HPDE6-E6E7 (cell line): Measurements from ENCODE around the gene SLAMF9.

ENCODE experiments used
- DNase-seq: peaks from one replicate; pipeline ENCODE4 v3.0.0; 2011; ENCODE audit warnings: missing footprints; ENCODE audit errors: extremely low spot score

SLAMF9 gene

DNA sequence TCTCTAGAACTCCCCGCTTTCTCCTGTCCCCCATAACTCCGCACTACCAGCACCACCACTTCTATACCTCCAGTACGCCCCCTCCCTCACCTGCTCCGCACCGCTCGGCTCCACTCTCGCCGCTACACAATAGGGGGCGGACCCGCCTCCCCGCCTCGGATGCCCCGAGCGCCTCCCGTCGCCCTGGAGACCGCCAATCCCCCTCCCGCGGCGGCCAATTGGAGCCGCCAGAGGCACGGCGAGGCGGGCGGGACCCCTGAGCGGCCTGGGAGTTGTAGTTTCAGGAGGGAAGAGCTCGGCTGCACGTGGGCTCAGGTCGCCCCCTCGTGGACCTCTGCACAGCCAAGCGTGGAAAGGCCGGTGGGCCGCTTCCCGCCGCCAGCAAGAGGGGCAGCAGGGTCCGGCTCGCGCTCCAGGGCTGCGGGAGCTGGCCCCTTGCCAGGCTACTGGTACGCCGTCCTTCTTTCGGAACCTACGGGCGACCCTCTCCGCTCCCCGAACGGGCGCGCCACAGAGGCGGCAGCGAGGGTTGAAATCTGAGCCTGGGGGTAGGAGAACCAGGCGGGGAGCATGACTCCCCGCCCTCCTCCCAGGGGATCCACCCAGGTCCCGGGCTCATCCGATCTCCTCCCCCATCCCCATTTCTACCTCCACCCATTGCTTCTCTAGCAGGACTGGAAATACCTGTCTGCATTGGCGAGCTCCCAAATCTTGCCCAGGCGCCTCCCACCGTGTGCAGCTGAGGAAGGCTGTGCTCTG lies 8.4 kb downstream of the SLAMF9 start, which contains the start of gene IGSF9:
Gene IGSF9, minus strand, starts transcription at position 131 of the 759 bp plus-strand sequence. CDS start 2,159 bp downstream, outside the sequence.
- DNase-seq, result peak; percentile 96

GRCh38 chr1:159944623-159945455 lies 9.2 kb downstream of the SLAMF9 start:
- DNase-seq, result no peak

DNA sequence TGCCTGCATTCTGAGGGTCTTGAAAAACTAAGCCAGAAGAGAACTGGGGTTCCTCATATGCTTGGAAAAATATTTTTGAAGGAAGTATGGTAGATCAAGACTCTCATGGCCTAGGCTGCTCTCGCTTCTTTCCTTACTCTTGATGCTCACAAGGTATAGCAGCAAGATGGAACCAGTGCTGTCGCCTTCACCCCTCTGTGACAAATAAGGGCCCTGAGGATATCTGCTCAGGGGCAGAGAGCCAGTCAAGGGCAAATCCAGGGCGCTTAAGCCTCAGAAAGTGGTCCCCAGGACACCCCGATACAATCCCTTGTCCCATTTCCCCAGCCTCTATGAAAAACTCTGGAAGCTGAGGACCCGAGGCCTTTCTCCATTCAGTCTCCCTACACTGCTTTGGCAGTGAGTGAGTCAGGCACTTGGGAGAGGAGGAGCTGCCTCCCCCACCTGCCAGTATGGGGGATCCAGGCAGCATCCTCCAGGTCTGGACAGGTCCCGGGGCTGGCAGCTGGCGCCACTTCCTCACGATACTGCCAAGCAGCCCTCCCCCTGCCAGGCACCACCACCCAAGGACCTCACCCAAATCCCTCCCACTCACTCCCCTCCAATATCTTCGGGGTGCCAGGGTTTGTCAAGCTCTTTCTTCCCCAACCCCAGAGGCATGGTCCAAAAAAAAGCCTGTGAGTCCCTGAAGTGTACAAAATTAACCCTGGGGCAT lies 10.0 kb downstream of the SLAMF9 start:
- no peak for DNase-seq

DNA sequence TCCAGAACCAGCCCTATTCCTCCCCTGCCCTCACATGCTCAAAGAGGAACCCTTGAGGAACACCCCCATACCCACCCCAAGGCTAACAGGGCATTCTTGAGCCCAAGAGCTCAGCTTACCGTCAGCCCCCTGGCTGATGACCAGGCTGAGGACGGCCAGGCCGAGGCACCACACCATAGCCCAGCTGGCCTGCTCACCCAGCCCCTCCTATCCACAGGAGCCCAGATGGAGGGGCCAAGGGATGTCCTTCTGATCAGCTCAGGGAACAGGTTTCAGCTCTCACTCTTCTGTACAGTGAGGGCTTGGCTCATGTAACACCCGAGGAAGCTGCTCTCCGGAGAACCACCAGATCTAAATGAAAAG lies 10.8 kb downstream of the SLAMF9 start:
- DNase-seq, result no peak

GRCh38 chr1:159942632-159943277 lies 11.3 kb downstream of the SLAMF9 start:
- DNase-seq, result no peak

- DNase-seq, result no peak
Observed at GRCh38 chr1:159941591-159942560, 12.2 kb downstream of the SLAMF9 start.

- no peak for DNase-seq
Observed at GRCh38 chr1:159941141-159941540, 12.9 kb downstream of the SLAMF9 start.

DNA sequence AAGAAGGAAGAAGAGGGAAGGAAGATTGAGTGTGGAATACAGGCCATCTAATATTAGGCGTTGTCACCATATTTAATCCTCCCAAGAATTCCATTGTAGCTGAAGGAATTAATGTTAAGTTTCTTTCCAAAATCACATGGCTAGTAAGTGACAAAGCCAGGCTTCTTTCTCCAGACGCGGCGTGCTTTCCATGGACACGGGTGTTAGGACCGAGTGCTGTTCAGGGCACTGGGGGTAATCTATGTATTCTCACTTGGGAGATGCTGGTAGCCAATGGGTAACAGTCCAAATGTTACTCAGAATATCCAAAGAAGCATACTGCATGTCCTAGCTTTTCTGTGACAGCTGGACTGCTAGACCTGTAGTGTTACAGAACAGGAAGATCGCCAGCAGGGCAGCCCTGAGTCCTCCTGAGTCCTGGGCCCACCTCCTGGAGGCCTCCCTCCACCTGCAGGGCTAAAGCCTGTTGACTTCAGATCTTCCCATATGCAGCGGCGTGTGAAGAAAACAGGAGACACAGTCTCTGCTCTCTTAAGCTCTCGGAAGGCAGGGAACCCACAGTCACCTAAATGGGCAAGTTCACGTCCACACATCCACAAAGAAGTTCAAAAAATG lies 13.9 kb downstream of the SLAMF9 start:
- no peak for DNase-seq

DNA sequence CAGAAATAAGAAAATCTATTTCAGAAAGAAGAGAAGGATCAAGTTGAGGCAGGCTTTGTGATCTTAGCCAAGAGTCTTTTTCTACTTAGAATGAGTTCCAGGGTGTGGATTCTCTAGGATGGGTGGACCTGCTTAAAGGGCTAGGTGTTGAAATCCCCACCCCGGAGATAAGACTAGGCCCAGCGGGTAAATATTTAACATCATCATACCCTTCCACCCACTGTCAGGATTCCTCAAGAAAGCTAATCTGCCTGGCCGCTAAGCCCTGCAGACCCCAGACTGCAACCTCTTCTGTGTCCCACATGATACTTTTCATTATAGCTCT lies 14.4 kb downstream of the SLAMF9 start:
- DNase-seq, result no peak

DNA sequence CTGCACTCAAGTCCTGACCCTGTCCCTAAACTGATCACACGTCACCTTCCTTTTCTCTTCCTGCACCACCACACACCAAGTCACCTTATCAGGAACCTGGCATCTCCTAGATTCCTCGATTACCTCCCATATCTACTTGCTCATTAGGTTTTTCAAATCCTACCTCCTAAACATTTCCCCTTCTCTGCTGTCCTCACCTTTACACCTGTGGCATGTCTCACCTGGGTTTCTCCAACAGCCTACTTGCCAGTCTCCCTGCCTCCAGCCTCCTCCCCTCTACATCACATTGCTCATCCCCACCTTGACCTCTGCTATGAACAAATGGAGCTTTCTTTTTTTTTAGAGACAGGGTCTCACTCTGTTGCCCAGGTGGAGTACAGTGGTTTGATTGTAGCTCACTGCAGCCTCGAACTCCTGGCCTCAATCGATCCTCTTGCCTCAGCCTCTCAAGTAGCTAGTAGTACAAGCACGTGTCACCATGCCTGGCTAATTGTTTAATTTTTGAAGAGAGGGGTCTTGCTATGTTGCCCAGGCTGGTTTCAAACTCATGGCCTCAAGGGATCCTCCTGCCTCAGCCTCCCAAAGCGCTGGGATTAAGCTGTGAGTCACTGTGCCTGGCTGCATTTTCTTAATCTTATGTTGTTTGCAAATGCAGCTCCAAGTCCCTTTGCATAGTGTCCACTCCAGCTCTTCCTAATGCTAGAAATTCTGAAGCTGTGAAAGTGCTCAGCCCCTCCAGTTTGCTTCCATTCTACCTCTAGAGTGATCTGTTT lies 14.9 kb downstream of the SLAMF9 start:
- DNase-seq, result no peak

DNA sequence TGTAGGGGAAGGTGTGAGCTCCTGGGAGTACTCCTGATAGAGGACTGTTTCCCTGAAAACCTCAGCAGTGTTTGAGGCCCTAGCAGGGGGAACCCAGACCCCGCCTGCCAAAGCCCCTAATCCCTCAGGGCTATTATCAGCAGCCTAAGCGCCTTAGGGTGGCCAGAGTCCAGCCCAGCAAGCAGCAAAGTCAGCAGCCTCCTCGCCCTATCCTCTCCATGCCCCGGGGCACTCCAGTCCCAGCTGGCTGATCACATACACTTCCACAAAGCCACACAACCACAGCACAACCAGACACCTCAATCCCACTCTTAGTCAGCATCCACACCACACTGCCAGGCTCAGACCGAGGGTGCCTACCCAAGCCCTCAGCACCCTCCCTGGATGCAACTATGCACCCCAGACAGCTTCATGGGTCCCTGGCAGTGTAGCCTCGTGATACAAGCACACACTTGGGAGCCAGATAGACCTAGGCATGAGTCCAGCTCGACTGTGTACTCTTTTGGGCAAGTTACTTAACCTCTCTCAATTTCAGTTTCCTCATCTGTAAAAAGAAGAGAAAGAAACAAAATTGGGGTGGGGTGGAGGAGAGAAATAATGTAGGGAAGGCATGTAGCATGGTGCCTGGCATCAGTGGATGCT lies 15.7 kb downstream of the SLAMF9 start:
- DNase-seq, result no peak

- no peak for DNase-seq
Observed at GRCh38 chr1:159937054-159937750, 16.8 kb downstream of the SLAMF9 start.

- no peak for DNase-seq
Observed at GRCh38 chr1:159936273-159936904, 17.6 kb downstream of the SLAMF9 start.

GRCh38 chr1:159935719-159936272 lies 18.2 kb downstream of the SLAMF9 start:
- DNase-seq, result no peak

DNA sequence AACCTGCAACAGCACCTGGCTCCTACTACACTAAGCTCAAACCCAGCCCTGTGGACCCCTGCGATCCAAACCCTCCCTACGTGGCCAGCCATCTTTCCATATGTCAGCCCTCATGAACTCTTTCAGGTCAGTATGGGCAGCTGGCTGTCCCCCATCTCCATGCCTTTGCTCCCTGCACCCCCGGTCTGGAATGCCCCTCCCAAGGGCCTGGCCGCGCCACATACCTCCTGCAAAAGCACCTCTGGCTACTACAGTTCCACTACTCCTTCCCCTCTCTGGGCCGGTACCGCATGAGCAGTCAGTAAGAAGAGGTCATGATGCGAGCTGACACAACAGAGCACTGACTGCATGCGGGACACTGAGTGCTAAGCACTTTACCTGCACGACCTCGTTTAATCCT lies 18.7 kb downstream of the SLAMF9 start:
- no peak for DNase-seq

DNA sequence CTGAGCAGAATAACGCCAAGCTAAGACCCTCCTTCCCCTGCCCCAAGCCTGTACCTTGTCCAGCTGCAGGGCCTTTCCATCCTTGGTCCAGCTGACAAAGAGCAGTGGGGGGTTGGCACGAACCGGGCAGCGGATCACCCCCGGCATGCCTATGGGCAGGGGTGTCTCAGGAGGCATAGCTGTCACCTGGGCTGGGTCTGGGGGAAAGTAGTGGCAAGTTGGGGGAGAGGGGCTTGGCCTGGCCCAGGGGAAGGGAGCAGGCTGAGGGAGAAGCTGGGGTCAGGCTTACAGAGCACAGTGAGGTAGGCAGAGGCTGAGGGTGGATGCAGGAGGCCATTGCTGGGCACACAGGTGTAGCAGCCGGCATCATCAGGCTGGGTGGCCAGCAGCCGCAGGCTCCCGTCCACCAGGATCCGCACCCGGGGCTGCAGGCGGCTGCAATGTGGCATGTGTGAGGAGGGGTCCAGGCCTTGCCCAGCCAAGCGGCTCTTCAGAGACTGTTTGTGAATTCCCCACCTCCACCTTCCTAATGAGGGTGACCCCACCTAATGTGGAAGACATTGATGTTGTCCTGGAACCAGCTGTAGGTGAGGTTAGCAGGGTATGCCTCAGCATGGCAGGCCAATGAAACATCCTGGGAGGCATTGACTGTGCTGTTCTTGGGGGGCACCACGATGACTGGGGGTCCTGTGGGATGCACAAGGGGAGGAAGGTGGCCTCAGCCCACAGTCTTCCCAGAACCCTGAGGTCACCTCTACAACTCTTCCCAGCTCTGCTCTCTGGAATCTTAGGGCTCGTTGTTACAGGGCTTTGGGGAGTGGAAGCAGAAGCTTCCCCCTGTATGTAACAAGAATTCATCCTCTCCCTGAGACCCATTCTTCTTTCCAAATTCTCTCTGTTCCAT lies 19.6 kb downstream of the SLAMF9 start:
- DNase-seq, result no peak

DNA sequence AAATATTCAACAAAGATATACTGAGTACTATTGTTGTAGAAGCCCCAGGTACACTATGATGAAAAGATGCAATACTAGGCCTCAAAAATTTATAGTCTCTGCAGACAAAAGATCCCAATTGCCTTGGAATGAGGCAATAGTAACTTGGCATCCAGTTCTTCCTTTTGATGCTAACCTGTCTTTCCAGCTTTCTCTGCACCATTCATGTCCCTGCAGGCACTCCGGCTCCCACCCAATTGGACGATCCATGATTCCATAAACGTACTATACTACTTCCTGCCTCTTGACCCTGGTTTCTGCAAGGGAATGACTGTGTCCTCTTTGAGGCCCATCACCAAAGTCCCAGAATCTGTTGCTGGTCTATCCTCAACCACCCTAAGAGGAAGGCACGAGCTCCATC lies 20.7 kb downstream of the SLAMF9 start:
- no peak for DNase-seq
